GM19438 (cell line): ENCODE measurements around the gene LURAP1L.

ENCODE experiments used
- ATAC-seq: cut with Tn5 transposase; IDR thresholded peaks from one replicate; pipeline ENCODE4 v1.9.1; 2021; ENCODE audit warnings: low read depth; ENCODE audit not compliant: unreplicated experiment

LURAP1L gene

GRCh38 chr9:12774861-12775678 is at the start of gene LURAP1L:
Gene LURAP1L (plus strand): TSS chr9:12775020. CDS start chr9:12775716, 696 bp downstream.
- ATAC-seq = no peak

- ATAC-seq = no peak
Observed at GRCh38 chr9:12726795-12727194, 48.0 kb upstream of the LURAP1L start.

- ATAC-seq = no peak
Observed at GRCh38 chr9:12730198-12730597, 44.6 kb upstream of the LURAP1L start.

- ATAC-seq = no peak
Observed at GRCh38 chr9:12730927-12731326, 43.9 kb upstream of the LURAP1L start.

GRCh38 chr9:12732971-12733370 is 41.8 kb upstream of the LURAP1L start:
- no peak for ATAC-seq

- no peak for ATAC-seq
Observed at GRCh38 chr9:12735665-12736064, 39.2 kb upstream of the LURAP1L start.

GRCh38 chr9:12737871-12738270 is 36.9 kb upstream of the LURAP1L start:
- no peak for ATAC-seq

- ATAC-seq = no peak
Observed at GRCh38 chr9:12739014-12739652, 35.7 kb upstream of the LURAP1L start.

GRCh38 chr9:12740845-12741244 is 34.0 kb upstream of the LURAP1L start:
- ATAC-seq = no peak

GRCh38 chr9:12748016-12748415 is 26.8 kb upstream of the LURAP1L start:
- ATAC-seq = no peak

- ATAC-seq = no peak
Observed at GRCh38 chr9:12748954-12749353, 25.9 kb upstream of the LURAP1L start.

- ATAC-seq = no peak
Observed at GRCh38 chr9:12753931-12754330, 20.9 kb upstream of the LURAP1L start.

- no peak for ATAC-seq
Observed at GRCh38 chr9:12759761-12760160, 15.1 kb upstream of the LURAP1L start.

GRCh38 chr9:12760758-12761157 is 14.1 kb upstream of the LURAP1L start:
- no peak for ATAC-seq

- no peak for ATAC-seq
Observed at GRCh38 chr9:12764150-12764549, 10.7 kb upstream of the LURAP1L start.

- ATAC-seq = no peak
Observed at GRCh38 chr9:12765088-12765798, 9.6 kb upstream of the LURAP1L start.

- no peak for ATAC-seq
Observed at GRCh38 chr9:12766357-12766756, 8.5 kb upstream of the LURAP1L start.

- no peak for ATAC-seq
Observed at GRCh38 chr9:12770261-12770660, 4.6 kb upstream of the LURAP1L start.

GRCh38 chr9:12771891-12772290 is 2.9 kb upstream of the LURAP1L start:
- no peak for ATAC-seq

GRCh38 chr9:12773562-12773961 is 1.3 kb upstream of the LURAP1L start:
- ATAC-seq = no peak
